Inflammatory macrophage treated with lipopolysaccharide for 4 hours (primary cell): ENCODE data around the gene MROH8.

Experiments
- DNase-seq: peaks from one replicate; pipeline ENCODE4 v3.0.0-alpha.2; 2020

The MROH8 gene

GRCh38 chr20:37178839-37179682 is at the start of gene MROH8, which contains the start of gene RPN2:
Gene MROH8, minus strand, starts transcription at chr20:37179548.
Gene RPN2, plus strand, starts transcription at chr20:37179330. Its CDS starts 27 bp downstream, at chr20:37179357.
- peak; percentile 97 for DNase-seq

- DNase-seq = no peak
These were observed 49.3 kb upstream of the MROH8 start for GRCh38 chr20:37228656-37229055.

- DNase-seq = no peak
These were observed 48.7 kb upstream of the MROH8 start for GRCh38 chr20:37228082-37228481.

DNA sequence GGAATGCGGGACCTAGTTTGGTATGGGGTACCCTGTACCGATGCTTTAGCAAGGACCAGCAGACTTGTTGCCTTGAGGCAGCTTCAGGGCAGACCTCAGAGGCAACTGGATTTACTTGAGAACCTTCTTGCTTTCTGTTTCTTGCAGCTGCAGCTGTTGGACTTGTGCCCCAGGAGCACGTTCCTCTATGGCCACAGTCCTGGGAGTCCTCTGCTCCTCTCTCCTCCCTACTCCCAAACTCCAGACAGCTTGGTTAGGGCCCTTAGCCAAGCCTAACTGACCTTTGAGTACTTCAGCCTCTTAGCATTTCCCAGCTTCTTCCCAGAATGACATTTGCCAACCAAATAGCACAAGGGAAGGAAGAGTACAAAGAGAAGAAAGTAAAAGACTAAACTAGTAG is 47.5 kb upstream of the MROH8 start:
- no peak for DNase-seq

DNA sequence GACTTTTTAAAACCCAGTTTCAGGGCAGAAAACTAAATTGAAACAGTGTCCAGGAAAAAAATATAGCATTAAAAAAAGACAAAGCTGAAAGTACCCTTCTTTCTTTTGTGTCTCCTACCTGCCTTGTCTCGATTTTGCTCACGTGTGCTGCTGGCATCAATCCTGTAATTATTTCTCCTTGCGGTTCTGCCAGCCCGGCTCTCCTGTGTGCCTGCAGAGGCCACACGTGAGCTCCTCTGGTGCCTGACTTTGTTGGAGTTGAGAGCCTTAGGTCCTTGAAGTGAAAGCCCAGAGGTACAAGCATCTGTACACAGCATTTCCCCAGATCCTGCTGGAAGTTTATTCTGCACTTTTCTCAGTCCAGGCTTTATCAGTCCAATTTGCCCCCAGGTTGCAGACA is 45.8 kb upstream of the MROH8 start:
- DNase-seq = no peak

DNA sequence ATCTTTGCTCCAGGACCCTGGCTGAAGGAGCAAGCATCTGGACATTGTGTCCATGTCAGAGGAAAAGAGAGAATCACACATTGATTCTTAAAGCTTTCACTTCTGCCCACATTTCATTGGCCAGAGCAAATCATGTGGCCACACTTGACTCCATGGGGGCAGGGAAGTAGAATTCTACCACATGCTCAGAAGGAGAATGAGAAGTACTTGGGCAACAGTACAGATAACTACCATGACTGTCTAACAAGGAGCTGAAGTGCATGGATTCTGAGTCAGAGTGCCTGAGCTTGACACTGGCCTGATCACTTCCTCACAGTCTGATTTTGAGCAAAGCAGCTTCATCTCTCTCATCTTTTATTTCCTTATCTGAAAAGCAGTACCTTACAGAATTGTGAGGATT is 43.7 kb upstream of the MROH8 start:
- DNase-seq = peak; percentile 96

DNA sequence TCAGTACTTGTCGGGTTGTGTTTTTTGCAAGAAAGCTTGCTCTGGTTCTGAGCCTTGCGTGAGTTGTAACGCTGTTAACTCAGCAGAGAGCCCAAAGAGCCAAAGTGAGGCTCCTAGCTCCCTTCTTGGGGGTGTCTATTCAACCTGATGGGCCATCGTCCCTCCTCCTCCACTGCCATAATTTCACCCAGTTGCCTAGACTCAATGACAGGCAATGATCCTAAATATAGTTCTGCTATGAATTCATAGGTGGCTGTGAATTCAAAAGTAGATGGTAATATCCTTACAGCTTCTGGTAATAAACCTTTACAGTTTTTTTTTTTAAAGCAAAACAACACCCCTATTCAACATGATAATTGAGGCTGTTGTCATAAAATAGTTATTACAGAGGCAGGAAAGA is 42.7 kb upstream of the MROH8 start:
- DNase-seq = no peak

- peak; percentile 30 for DNase-seq
These were observed 41.4 kb upstream of the MROH8 start for GRCh38 chr20:37220731-37221130.

- no peak for DNase-seq
These were observed 40.7 kb upstream of the MROH8 start for GRCh38 chr20:37219751-37220668.

DNA sequence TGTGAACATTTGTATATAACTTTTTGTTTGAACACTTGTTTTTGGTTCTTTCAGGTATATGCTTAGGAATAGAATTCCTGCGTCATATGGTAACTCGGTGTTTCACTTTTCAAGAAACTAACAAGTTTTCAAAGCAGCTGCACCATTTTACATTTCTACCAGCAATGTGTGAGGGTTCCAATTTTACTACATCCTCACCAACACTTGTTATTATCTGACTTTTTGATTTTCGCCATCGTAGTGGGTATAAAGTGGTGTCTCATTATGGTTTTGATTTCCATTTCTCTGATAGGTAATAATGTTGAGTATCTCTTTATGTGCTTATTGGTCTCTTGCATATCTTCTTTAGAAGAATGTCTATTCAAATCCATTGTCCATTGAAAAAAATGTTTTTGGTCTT is 39.6 kb upstream of the MROH8 start:
- no peak for DNase-seq

- DNase-seq = peak; percentile 72
These were observed 39.1 kb upstream of the MROH8 start for GRCh38 chr20:37218441-37218840.

DNA sequence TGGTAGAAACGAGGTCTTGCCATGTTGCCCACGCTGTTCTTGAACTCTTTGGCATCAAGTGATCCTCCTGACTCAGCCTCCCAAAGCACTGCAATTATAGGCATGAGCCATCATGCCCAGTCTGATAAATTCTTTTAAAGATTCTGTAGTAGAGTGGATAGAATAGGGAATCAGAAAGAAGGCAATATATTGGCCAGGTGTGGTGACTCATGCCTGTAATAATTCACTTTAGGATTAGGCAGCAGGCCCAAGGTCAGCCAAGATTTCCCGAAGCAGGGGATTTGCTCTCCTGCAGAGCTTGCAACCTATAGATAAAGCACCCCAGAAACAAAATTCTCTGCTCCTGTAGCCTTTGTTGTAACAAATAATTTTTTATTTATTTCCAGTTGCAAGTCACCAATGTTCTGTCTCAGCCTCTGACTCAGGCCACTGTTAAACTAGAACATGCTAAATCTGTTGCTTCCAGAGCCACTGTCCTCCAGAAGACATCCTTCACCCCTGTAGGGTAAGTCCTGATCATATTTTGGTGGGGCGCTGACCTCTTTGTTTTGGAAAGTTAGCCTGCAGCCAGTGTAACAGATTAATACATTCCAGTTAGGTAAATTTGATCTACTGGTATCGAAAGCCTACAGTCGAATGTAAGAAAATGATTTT is 30.4 kb upstream of the MROH8 start:
- DNase-seq = no peak

DNA sequence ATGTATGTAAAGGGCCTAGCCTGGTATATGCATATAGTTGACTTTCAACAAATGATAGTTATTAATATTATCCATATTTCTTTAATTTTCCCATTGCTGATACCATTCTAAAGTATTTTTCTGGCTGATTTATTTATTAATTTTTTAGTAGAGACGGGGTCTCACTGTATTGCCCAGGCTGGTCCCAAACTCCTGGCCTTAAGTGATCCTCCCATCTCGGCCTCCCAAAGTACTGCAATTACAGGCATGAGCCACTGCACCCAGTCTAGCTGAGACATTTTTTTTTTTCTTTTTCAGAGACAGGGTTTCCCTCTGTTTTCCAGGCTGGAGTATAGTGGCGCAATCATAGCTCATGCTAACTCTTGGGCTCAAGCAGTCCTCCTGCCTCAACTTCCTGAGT is 29.8 kb upstream of the MROH8 start:
- DNase-seq = no peak

GRCh38 chr20:37207171-37207570 is 27.8 kb upstream of the MROH8 start:
- DNase-seq = no peak

- no peak for DNase-seq
These were observed 26.4 kb upstream of the MROH8 start for GRCh38 chr20:37205794-37206193.

DNA sequence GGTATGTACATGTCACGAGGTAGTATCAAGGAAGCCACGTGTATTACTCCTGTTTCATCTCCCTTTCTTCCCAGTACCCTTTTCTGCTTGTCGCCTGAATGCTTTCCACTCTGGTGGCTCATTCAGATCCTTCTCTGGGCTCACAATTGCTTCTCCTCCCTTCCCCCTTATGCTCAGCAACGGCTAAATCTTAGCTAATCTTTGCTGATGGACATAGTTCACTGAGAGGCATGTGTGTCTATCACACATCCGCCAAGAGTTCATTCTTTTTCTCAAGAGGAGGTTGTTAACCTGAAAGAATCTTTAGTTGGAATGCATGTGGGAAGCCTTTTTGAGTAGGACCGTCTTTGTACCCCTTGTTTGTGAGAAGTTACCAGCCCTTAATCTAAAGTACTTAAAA is 25.8 kb upstream of the MROH8 start:
- no peak for DNase-seq

DNA sequence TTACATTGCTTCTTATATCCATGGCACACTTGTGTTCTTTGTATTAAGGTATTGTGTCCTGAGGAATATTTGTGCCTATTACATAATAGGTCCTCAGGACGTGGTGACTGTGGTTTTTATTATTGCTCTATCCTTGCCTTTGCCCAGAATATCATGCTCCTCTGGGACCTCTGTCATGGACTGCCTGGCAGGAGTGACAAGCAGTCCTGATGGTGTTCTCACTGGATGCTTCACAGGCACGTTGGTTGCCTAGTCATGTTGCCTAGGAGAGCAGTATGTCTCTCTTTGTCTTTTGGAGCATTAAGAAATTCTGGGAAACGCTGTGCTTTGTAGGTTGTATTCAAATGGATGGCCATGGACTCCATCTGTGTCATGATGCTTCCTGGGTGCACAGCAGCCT is 24.7 kb upstream of the MROH8 start:
- no peak for DNase-seq

DNA sequence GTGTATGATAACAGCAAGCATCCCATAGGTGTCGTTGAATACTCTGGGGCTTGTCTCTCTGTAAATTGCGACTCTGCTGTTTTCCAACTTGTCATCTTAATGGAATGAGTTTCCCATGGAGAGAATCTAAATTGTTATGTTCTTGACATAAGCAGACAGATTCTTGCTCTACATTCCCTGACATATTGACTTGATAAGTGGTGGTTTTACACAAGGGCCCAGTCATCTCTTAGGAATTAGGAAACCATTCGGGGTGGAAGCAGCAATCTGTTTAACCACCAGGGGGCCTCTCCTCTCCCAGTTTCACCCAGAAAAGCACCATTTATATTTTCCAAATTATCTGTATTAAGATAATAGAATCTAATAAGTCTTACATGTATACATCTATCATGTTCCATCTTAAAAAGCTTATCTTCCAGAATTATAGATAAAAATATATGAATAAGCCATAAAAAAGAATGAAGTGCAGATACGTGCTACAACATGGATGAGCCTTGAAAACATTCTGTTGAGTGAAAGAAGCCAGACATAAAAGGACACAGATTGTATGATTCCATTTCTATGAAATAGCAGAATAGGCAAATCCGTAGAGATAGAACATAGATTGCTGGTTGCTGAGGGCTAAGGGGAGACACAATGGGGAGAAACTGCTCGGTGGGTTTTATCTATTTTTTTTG is 23.1 kb upstream of the MROH8 start:
- peak; percentile 62 for DNase-seq

DNA sequence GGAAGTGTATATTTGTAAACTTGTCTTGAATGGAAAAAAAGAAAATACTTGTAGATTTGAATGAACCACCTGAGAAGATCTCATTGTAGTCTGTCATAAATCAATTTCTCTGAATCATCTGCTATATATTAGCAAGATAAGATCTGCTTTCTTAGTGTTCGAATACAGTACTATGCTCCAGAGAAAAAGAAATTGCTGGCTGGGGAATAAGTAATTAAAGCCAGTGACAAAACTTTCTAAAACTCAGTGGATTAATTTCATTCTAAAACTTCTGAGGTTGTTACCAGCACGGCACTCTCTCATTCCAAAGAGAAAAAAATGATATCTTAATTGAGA is 22.4 kb upstream of the MROH8 start:
- no peak for DNase-seq

DNA sequence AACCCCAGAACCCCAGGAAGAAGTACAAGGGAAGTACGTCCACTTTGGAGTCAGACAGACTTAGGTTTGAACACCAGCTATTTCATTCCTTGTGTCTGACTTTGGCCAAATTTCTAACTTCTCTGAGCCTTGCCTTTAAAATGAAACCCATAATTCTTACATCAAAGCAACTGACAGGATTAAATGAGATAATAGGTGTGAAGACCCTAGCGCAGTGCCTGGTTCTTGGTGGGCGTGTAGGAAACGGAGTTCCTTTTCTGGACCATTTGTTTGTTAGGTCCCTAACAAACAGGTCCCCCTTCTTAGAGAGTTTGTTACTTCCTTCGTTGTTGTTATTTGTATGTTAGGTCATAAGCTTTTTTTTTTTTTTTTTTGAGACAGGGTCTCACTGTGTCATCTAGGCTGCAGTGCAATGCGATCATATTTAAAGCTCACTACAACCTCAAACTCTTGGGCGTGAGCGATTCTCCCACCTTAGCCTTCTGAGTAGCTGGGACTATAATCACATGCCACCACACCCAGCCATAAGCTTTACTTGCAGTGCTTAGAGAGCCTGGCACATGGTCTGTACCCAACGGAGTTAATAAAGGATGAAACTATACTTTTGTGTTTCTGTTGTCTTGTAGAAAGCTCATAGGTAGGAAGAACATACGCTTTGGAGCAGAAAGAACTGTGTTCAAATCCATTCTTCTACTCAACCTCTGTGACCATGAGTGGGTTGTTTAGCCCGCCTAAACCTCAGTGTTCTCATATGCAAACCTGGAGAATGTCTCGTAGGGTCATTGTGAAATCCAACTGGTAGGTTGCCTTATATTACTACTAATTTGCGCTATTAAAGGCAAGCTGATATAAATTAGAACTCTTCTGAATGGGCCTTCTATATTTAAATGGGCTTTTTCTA is 21.8 kb upstream of the MROH8 start:
- DNase-seq = no peak

- no peak for DNase-seq
These were observed 21.0 kb upstream of the MROH8 start for GRCh38 chr20:37200376-37200775.
